Neural cell (in vitro differentiated cells): ENCODE results near the gene SLC31A1. TPM values are rescaled to one million over a fixed set of nuclear protein-coding genes. Genes with fewer than 3 reads are reported as not detected.

Experiments used
- H2AFZ ChIP-seq: fragments of 200-600, 300-800 bp; sonication (generic), shearing (Covaris generic); 2 replicates; pipeline ENCODE4 v1.6.0; 2014; ENCODE audit warnings: low read depth, mild to moderate bottlenecking, antibody characterized with exemption, low read length, moderate library complexity
- H3F3A ChIP-seq: fragments of 200-600 bp; shearing (Covaris generic); 2 replicates; pipeline ENCODE4 v1.6.1; 2016; ENCODE audit warnings: mild to moderate bottlenecking, moderate library complexity, mixed read lengths, antibody characterized with exemption, low read length; ENCODE audit not compliant: insufficient read depth, poor library complexity, severe bottlenecking
- H3K27ac ChIP-seq: fragments of 200-600, 300-800 bp; sonication (generic), shearing (Covaris generic); 2 replicates; pipeline ENCODE4 v1.5.1; 2014; ENCODE audit warnings: mild to moderate bottlenecking, low read length, moderate library complexity
- H3K27me3 ChIP-seq: fragments of 300-800, 200-600 bp; sonication (generic), shearing (Covaris generic); 2 replicates; pipeline ENCODE4 v1.6.0; 2014; ENCODE audit warnings: mild to moderate bottlenecking, low read depth, low read length, moderate library complexity; ENCODE audit not compliant: insufficient read depth
- H3K36me3 ChIP-seq: fragments of 300-800, 200-600 bp; sonication (generic), shearing (Covaris generic); 2 replicates; pipeline ENCODE4 v1.5.1; 2014; ENCODE audit warnings: mild to moderate bottlenecking, antibody characterized with exemption, low read length, moderate library complexity; ENCODE audit not compliant: insufficient read depth
- H3K4me2 ChIP-seq: fragments of 300-800, 200-600 bp; sonication (generic), shearing (Covaris generic); 2 replicates; pipeline ENCODE4 v1.6.0; 2014; ENCODE audit warnings: mild to moderate bottlenecking, low read length
- H3K4me3 ChIP-seq: fragments of 300-800, 200-600 bp; sonication (generic), shearing (Covaris generic); 2 replicates; pipeline ENCODE4 v1.5.1; 2014; ENCODE audit warnings: mild to moderate bottlenecking, low read length, moderate library complexity
- H3K79me2 ChIP-seq: fragments of 200-600 bp; shearing (Covaris generic); replicated peaks from 2 replicates; pipeline ENCODE4 v1.6.0; 2014; ENCODE audit warnings: mild to moderate bottlenecking, low read length, moderate library complexity; ENCODE audit not compliant: insufficient read depth
- H3K9ac ChIP-seq: fragments of 300-800, 200-600 bp; sonication (generic), shearing (Covaris generic); 2 replicates; pipeline ENCODE4 v1.6.1; 2016; ENCODE audit warnings: mild to moderate bottlenecking, low read length, mixed read lengths
- H3K9me2 ChIP-seq: fragments of 200-600 bp; shearing (Covaris generic); 2 replicates; pipeline ENCODE4 v1.6.1; 2016; ENCODE audit warnings: mild to moderate bottlenecking, low read length, mixed read lengths; ENCODE audit not compliant: insufficient read depth
- H3K9me3 ChIP-seq: fragments of 200-600, 300-800 bp; sonication (generic), shearing (Covaris generic); 2 replicates; pipeline ENCODE4 v1.6.1; 2016; ENCODE audit warnings: mild to moderate bottlenecking, mixed run types, low read length, moderate library complexity, mixed read lengths
- H4K20me1 ChIP-seq: fragments of 200-600 bp; shearing (Covaris generic); 2 replicates; pipeline ENCODE4 v1.6.1; 2016; ENCODE audit warnings: mild to moderate bottlenecking, mixed run types; ENCODE audit not compliant: insufficient read depth
- CTCF ChIP-seq: fragments of 450-650 bp; IDR thresholded peaks from 2 replicates; pipeline ENCODE4 v1.5.1; 2014; ENCODE audit warnings: antibody characterized with exemption, mild to moderate bottlenecking, moderate library complexity; ENCODE audit not compliant: poor library complexity, severe bottlenecking
- EP300 ChIP-seq: fragments of 450-650 bp; conservative IDR thresholded peaks from 2 replicates; pipeline ENCODE4 v1.6.1; 2014; ENCODE audit warnings: antibody characterized with exemption, mild to moderate bottlenecking, moderate library complexity; ENCODE audit not compliant: poor library complexity, severe bottlenecking
- EZH2 ChIP-seq: fragments of 200-600, 300-800 bp; shearing (Covaris generic), sonication (generic); IDR thresholded peaks from 2 replicates; pipeline ENCODE4 v1.6.1; 2014; ENCODE audit warnings: antibody characterized with exemption, low read length, borderline replicate concordance, mild to moderate bottlenecking; ENCODE audit not compliant: insufficient read depth, poor library complexity, severe bottlenecking
- MXI1 ChIP-seq: fragments of 450-650 bp; conservative IDR thresholded peaks from 2 replicates; pipeline ENCODE4 v1.6.1; 2014; ENCODE audit warnings: antibody characterized with exemption, mild to moderate bottlenecking; ENCODE audit not compliant: poor library complexity, severe bottlenecking
- POLR2AphosphoS5 ChIP-seq: IDR thresholded peaks from 2 replicates; pipeline ENCODE4 v1.6.1; 2012
- RAD21 ChIP-seq: fragments of 450-650 bp; conservative IDR thresholded peaks from 2 replicates; pipeline ENCODE4 v1.6.1; 2014; ENCODE audit warnings: antibody characterized with exemption, mild to moderate bottlenecking, moderate library complexity
- REST ChIP-seq: IDR thresholded peaks from 2 replicates; pipeline ENCODE4 v1.6.1; 2012; ENCODE audit warnings: borderline replicate concordance
- SMC3 ChIP-seq: fragments of 450-650 bp; conservative IDR thresholded peaks from 2 replicates; pipeline ENCODE4 v1.6.1; 2014; ENCODE audit warnings: antibody characterized with exemption, mild to moderate bottlenecking, moderate library complexity; ENCODE audit not compliant: poor library complexity
- TAF1 ChIP-seq: IDR thresholded peaks from 2 replicates; pipeline ENCODE4 v1.6.1; 2012; ENCODE audit warnings: low read depth
- polyA plus RNA-seq: library from polyadenylated mRNA; depleted of rRNA; stranded (reverse); fragments of >200 nt; gene quantifications from 2 replicates; pipeline ENCODE4 v1.2.3, GENCODE V29; 2014

Gene SLC31A1
- polyA plus RNA-seq, 1 donor from 2014 or later = 7.4 TPM

- H3K9ac ChIP-seq = no peak overlapping the region
- H3K79me2 ChIP-seq = no peaks in the 10 kb centered on the region
- no peak for TF ChIP-seq EP300
- TF ChIP-seq REST = no peak
- no peak for TF ChIP-seq RAD21
- no peak for TF ChIP-seq TAF1
- no peak for TF ChIP-seq MXI1
- TF ChIP-seq EZH2 = no peak
- TF ChIP-seq CTCF = no peak
- no peak for TF ChIP-seq POLR2AphosphoS5
- TF ChIP-seq SMC3 = no peak
- no peaks in the 10 kb centered on the region for H3K36me3 ChIP-seq
- H4K20me1 ChIP-seq = no peaks in the 10 kb centered on the region
- no peaks in the 10 kb centered on the region for H3K9me2 ChIP-seq
- H3K27ac ChIP-seq = no peak overlapping the region
- no peak overlapping the region for H2AFZ ChIP-seq
- H3K9me3 ChIP-seq = no peaks in the 10 kb centered on the region
- H3K4me2 ChIP-seq = no peak overlapping the region
- H3F3A ChIP-seq = no peaks in the 10 kb centered on the region
- no peak overlapping the region for H3K4me3 ChIP-seq
- H3K27me3 ChIP-seq = no peaks in the 10 kb centered on the region
Observed at GRCh38 chr9:113237026-113237425, 15.7 kb downstream of the SLC31A1 start.

- TF ChIP-seq EZH2 = no peak
- no peak for TF ChIP-seq REST
- TF ChIP-seq MXI1 = no peak
- no peak for TF ChIP-seq TAF1
- TF ChIP-seq CTCF = no peak
- no peak for TF ChIP-seq RAD21
- no peak for TF ChIP-seq SMC3
- TF ChIP-seq EP300 = no peak
- no peak for TF ChIP-seq POLR2AphosphoS5
- Histone ChIP-seq H3F3A (no peaks in the 10 kb centered on the region), H3K79me2 (no peaks in the 10 kb centered on the region), H2AFZ (no peak overlapping the region), H3K4me2 (no peak overlapping the region), H3K9me3 (no peaks in the 10 kb centered on the region), H3K9ac (no peak overlapping the region), H3K27me3 (no peaks in the 10 kb centered on the region), H3K36me3 (no peaks in the 10 kb centered on the region), H3K4me3 (no peak overlapping the region), H3K9me2 (no peaks in the 10 kb centered on the region), H3K27ac (no peak overlapping the region), H4K20me1 (no peaks in the 10 kb centered on the region)
Observed at GRCh38 chr9:113238202-113238858, 17.0 kb downstream of the SLC31A1 start.
